ENCODE data around the gene RAB40AL.

DNA sequence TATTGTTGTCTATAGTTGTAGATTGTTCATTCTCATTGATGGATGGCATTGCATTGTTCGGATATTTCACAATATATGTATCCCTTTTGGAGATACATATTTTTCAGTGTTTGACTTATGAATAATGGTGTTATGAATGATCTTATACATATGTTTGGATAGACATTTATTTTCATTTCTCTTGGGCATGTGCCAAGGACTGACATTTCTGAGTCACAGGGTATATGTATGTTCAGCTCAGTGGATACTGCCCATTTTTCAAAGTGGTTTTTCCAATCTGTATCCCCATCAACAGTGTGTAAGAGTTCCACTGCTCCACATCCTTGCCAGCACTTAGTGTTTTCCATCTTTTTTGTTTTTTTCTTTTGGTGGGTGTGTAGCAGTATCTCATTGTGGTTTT lies 45.0 kb upstream of the RAB40AL start:
- no peak for TF ChIP-seq CTCF (IDR thresholded peaks at IDR 0.05)
- no peak for TF ChIP-seq POLR2A (IDR thresholded peaks at IDR 0.05)

All from heart left ventricle (tissue), 13 donors.